ENCODE results near the gene EPS8.

The EPS8 gene

GRCh38 chr12:15633201-15633600, 156.0 kb downstream of the EPS8 start:
- peak; percentile 33 to 89 for DNase-seq (ENCODE audit: low read depth in 2 of 2)
- no peak for TF ChIP-seq CTCF (IDR thresholded peaks at IDR 0.05; ENCODE audit: low read depth, low read length)
- no peak overlapping the region for H3K4me3 ChIP-seq (replicated peaks in 1 of 2; ENCODE audit: low read depth in 2 of 2, low read length in 2 of 2)

GRCh38 chr12:15632708-15633107, 156.5 kb downstream of the EPS8 start:
- H3K4me3 ChIP-seq (replicated peaks in 1 of 2; ENCODE audit: low read depth in 2 of 2, low read length in 2 of 2) = no peak overlapping the region
- DNase-seq (ENCODE audit: low read depth in 2 of 2) = peak in 1 of 2 donors; percentile 55
- no peak for TF ChIP-seq CTCF (IDR thresholded peaks at IDR 0.05; ENCODE audit: low read depth, low read length)

- no peak for DNase-seq (ENCODE audit: low read depth in 2 of 2)
- H3K4me3 ChIP-seq (replicated peaks in 1 of 2; ENCODE audit: low read depth in 2 of 2, low read length in 2 of 2) = no peak overlapping the region
- TF ChIP-seq CTCF (IDR thresholded peaks at IDR 0.05; ENCODE audit: low read depth, low read length) = no peak
These were observed 158.0 kb downstream of the EPS8 start for GRCh38 chr12:15631007-15631715.

GRCh38 chr12:15629761-15630160, 159.4 kb downstream of the EPS8 start:
- peak; percentile 61 to 73 for DNase-seq (ENCODE audit: low read depth in 2 of 2)

GRCh38 chr12:15629108-15629507, 160.1 kb downstream of the EPS8 start:
- TF ChIP-seq CTCF (IDR thresholded peaks at IDR 0.05; ENCODE audit: low read depth, low read length) = no peak
- no peak overlapping the region for H3K4me3 ChIP-seq (replicated peaks in 1 of 2; ENCODE audit: low read depth in 2 of 2, low read length in 2 of 2)
- peak; percentile 99 for DNase-seq (ENCODE audit: low read depth in 2 of 2)

More at GRCh38 chr12:15629761-15630160, 159.4 kb downstream of the EPS8 start:
- H3K4me3 ChIP-seq (replicated peaks in 1 of 2; ENCODE audit: low read depth in 2 of 2, low read length in 2 of 2) = no peak overlapping the region
- TF ChIP-seq CTCF (IDR thresholded peaks at IDR 0.05; ENCODE audit: low read depth, low read length) = no peak

- peak; percentile 70 to 74 for DNase-seq (ENCODE audit: low read depth in 2 of 2)
- no peak overlapping the region for H3K4me3 ChIP-seq (replicated peaks in 1 of 2; ENCODE audit: low read depth in 2 of 2, low read length in 2 of 2)
- TF ChIP-seq CTCF (IDR thresholded peaks at IDR 0.05; ENCODE audit: low read depth, low read length) = no peak
These were observed 160.9 kb downstream of the EPS8 start for GRCh38 chr12:15627995-15628945.

Data from cardiac fibroblast (primary cell).